GM23248 (cell line): Measurements from ENCODE around the gene CKS2. TPM values are rescaled to one million over a fixed set of nuclear protein-coding genes. Genes with fewer than 3 reads are reported as not detected.

Experiments used
- DNase-seq: peaks from one replicate; pipeline ENCODE4 v3.0.0-alpha.2; 2015
- H2AFZ ChIP-seq: fragments of 200-600 bp; sonication (generic); 2 replicates; pipeline ENCODE4 v1.6.1; 2016; ENCODE audit warnings: antibody characterized with exemption
- H3F3A ChIP-seq: fragments of 200-600 bp; sonication (generic); 2 replicates; pipeline ENCODE4 v1.6.1; 2016; ENCODE audit warnings: mild to moderate bottlenecking, antibody characterized with exemption, mixed run types; ENCODE audit not compliant: insufficient read depth
- H3K27ac ChIP-seq: fragments of 200-600 bp; sonication (generic); 2 replicates; pipeline ENCODE4 v1.5.1; 2016; ENCODE audit warnings: mild to moderate bottlenecking
- H3K27me3 ChIP-seq: fragments of 200-600 bp; sonication (generic); replicated peaks from 2 replicates; pipeline ENCODE4 v1.6.1; 2016; ENCODE audit warnings: mild to moderate bottlenecking; ENCODE audit not compliant: insufficient read depth
- H3K36me3 ChIP-seq: fragments of 200-600 bp; sonication (generic); 2 replicates; pipeline ENCODE4 v1.6.1; 2016; ENCODE audit warnings: low read depth, mild to moderate bottlenecking
- H3K4me1 ChIP-seq: fragments of 200-600 bp; sonication (generic); 2 replicates; pipeline ENCODE4 v1.6.1; 2016; ENCODE audit warnings: mild to moderate bottlenecking; ENCODE audit not compliant: insufficient read depth
- H3K4me2 ChIP-seq: fragments of 200-600 bp; sonication (generic); one replicate; pipeline ENCODE4 v1.6.1; 2016; ENCODE audit warnings: mild to moderate bottlenecking; ENCODE audit not compliant: unreplicated experiment
- H3K4me3 ChIP-seq: fragments of 200-600 bp; sonication (generic); 2 replicates; pipeline ENCODE4 v1.5.1; 2016; ENCODE audit warnings: mild to moderate bottlenecking
- H3K79me2 ChIP-seq: fragments of 200-600 bp; sonication (generic); 2 replicates; pipeline ENCODE4 v1.6.1; 2016; ENCODE audit warnings: mild to moderate bottlenecking; ENCODE audit not compliant: insufficient read depth
- H3K9ac ChIP-seq: fragments of 200-600 bp; sonication (generic); 2 replicates; pipeline ENCODE4 v1.6.1; 2016; ENCODE audit warnings: mild to moderate bottlenecking
- H3K9me2 ChIP-seq: fragments of 200-600 bp; sonication (generic); 2 replicates; pipeline ENCODE4 v1.6.1; 2016; ENCODE audit warnings: mixed run types, mild to moderate bottlenecking, moderate library complexity; ENCODE audit not compliant: insufficient read depth
- H3K9me3 ChIP-seq: fragments of 200-600 bp; sonication (generic); one replicate; pipeline ENCODE4 v1.6.1; 2017; ENCODE audit warnings: low read depth
- H4K20me1 ChIP-seq: fragments of 200-600 bp; sonication (generic); 2 replicates; pipeline ENCODE4 v1.6.0; 2016; ENCODE audit not compliant: insufficient read depth
- EZH2 ChIP-seq: fragments of 200-600 bp; sonication (generic); IDR thresholded peaks from 2 replicates; pipeline ENCODE4 v1.6.1; 2018; ENCODE audit warnings: antibody characterized with exemption, mild to moderate bottlenecking; ENCODE audit not compliant: insufficient read depth, poor library complexity, severe bottlenecking
- EZH2phosphoT487 ChIP-seq: fragments of 200-600 bp; sonication (generic); IDR thresholded peaks from 2 replicates; pipeline ENCODE4 v1.6.1; 2018; ENCODE audit warnings: antibody characterized with exemption, moderate library complexity, mild to moderate bottlenecking, low read depth; ENCODE audit not compliant: insufficient read depth
- WGBS, 2 experiments: methylation state at CpG; one replicate each; pipeline ENCODE4 v1.1.6; 2015 to 2017; ENCODE audit warnings: low lambda C conversion rate in 2 of 2, low coverage in 1 of 2; ENCODE audit errors: missing lambda C conversion rate in 2 of 2; 5-methylcytosine and 5-hydroxymethylcytosine counted together
- in situ Hi-C: fragments of 300-500 bp; cut with MboI; formaldehyde crosslinking; loops from 2 replicates; pipeline ENCODE4 v1.15.0; 2020
- polyA plus RNA-seq: library from polyadenylated mRNA; unstranded; fragments of >200 nt; fragmentation: Nextera tagmentation; extraction: Ambion mirVana; gene quantifications from 2 replicates; pipeline ENCODE4 v1.2.1, GENCODE V29; 2016
- total RNA-seq: library from RNA; depleted of rRNA; stranded (reverse); fragments of >200 nt; shearing (Covaris generic); gene quantifications from 2 replicates; pipeline ENCODE4 v1.2.3, GENCODE V29; 2014

The CKS2 gene
- total and polyA plus RNA-seq, 2 experiments from 2014 or later = 94.6 to 146 TPM

DNA sequence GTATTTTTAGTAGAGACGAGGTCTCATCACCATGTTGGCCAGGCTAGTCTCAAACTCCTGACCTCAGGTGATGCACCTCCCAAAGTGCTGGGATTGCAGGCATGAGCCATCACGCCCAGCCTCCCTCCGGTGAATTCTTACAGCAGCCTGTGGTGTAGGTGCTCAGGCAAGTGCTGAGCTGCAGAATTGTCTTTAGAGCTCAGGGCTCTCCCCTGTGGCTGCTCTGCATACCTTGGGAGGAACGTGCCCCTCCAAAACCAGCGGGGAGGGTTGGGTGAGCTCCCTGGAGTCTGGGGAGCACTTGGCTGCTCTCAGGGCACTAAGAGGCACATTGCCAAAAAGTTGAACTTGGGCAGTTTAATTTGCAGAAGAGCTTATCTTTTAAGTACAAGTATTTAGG, 36.7 kb downstream of the CKS2 start:
- no peak for DNase-seq
- Histone ChIP-seq H3K27me3 (no peaks in the 10 kb centered on the region), H3K9me2 (no peaks in the 10 kb centered on the region), H3K27ac (no peak overlapping the region), H3K9me3 (no peaks in the 10 kb centered on the region), H3K4me2 (no peak overlapping the region), H3F3A (no peaks in the 10 kb centered on the region), H3K4me3 (no peak overlapping the region), H3K9ac (no peak overlapping the region), H3K36me3 (peaks cover 51% of the 10 kb centered on the region; the same call in 1 of the 2 replicates), H3K4me1 (no peaks in the 10 kb centered on the region), H4K20me1 (no peaks in the 10 kb centered on the region), H2AFZ (no peak overlapping the region), H3K79me2 (no peaks in the 10 kb centered on the region; the same call in 1 of the 2 replicates)
- in situ Hi-C loops = no loop called here
- 98 to 100% methylated on average over 5 of the region's 5 CpGs for WGBS, 2 experiments
- TF ChIP-seq EZH2 (no peak), EZH2phosphoT487 (no peak)

DNA sequence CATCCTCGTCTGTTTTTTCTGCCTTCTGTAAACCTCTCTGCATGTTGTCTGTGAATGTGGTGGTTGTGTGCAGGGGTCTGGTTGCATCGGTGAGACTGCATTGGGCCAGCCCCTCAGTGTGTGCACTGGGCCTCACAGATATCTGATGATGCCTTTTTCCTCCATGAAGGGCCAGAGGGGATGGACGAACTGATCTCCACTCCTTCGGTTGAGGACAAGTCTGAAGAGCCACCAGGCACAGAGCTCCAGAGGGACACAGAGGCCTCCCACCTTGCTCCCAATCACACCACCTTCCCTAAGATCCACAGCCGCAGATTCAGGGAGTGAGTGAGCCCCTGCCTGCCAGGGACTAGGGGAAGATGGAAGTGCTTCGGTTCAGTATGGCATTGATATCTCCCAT, 38.6 kb downstream of the CKS2 start:
- H3K36me3 ChIP-seq = peaks cover 39% of the 10 kb centered on the region; the same call in 1 of the 2 replicates
- in situ Hi-C loops = no loop called here
- TF ChIP-seq EZH2phosphoT487 = no peak
- TF ChIP-seq EZH2 = no peak
- no peak overlapping the region for H3K4me2 ChIP-seq
- H2AFZ ChIP-seq = no peak overlapping the region
- no peaks in the 10 kb centered on the region for H3K79me2 ChIP-seq
- H3K9me2 ChIP-seq = no peaks in the 10 kb centered on the region
- no peaks in the 10 kb centered on the region for H3F3A ChIP-seq
- no peak overlapping the region for H3K4me3 ChIP-seq
- no peaks in the 10 kb centered on the region for H3K9me3 ChIP-seq
- H3K27ac ChIP-seq = no peak overlapping the region
- DNase-seq = no peak
- no peak overlapping the region for H3K9ac ChIP-seq
- no peaks in the 10 kb centered on the region for H4K20me1 ChIP-seq
- 90 to 91% methylated on average over 6 of the region's 6 CpGs for WGBS, 2 experiments
- no peaks in the 10 kb centered on the region for H3K27me3 ChIP-seq
- H3K4me1 ChIP-seq = no peaks in the 10 kb centered on the region

DNA sequence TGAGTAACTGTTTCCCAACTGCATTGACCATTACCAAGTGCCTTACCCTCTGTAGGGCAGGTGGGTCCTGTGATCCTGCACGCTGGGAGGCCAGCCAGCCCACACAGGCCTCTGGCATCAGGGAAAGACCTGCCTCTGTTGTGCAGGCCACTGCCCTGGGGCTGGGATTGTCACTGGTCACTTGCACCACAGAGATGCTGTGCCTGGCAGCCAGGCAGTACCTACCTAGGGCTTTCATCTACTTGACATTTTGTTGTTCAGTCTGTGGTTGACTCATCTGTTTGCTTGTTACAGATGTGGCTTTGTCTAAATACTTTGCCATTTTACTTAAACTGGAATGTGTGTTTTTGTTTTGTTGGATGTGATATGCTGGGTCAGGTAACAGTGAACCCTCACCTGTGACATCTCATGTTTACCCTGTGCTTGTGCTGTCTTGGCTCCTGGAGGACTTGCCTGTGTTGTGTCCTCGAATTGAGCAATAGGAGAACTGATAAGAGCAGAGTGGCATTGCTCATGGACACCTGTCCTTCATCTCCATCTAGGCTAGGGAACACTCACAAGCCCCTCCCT, 40.1 kb downstream of the CKS2 start:
- Histone ChIP-seq H3F3A (no peaks in the 10 kb centered on the region), H3K4me1 (no peaks in the 10 kb centered on the region), H3K9me2 (no peaks in the 10 kb centered on the region), H3K79me2 (no peaks in the 10 kb centered on the region), H3K9ac (no peak overlapping the region), H3K4me3 (no peak overlapping the region), H3K4me2 (no peak overlapping the region), H3K36me3 (peaks cover 38% of the 10 kb centered on the region; the same call in 1 of the 2 replicates), H4K20me1 (no peaks in the 10 kb centered on the region), H2AFZ (no peak overlapping the region), H3K27me3 (no peaks in the 10 kb centered on the region), H3K9me3 (no peaks in the 10 kb centered on the region), H3K27ac (no peak overlapping the region)
- no peak for TF ChIP-seq EZH2phosphoT487
- TF ChIP-seq EZH2 = no peak
- 77 to 89% methylated on average over 2 of the region's 2 CpGs for WGBS, 2 experiments
- no peak for DNase-seq
- in situ Hi-C loops = no loop called here

DNA sequence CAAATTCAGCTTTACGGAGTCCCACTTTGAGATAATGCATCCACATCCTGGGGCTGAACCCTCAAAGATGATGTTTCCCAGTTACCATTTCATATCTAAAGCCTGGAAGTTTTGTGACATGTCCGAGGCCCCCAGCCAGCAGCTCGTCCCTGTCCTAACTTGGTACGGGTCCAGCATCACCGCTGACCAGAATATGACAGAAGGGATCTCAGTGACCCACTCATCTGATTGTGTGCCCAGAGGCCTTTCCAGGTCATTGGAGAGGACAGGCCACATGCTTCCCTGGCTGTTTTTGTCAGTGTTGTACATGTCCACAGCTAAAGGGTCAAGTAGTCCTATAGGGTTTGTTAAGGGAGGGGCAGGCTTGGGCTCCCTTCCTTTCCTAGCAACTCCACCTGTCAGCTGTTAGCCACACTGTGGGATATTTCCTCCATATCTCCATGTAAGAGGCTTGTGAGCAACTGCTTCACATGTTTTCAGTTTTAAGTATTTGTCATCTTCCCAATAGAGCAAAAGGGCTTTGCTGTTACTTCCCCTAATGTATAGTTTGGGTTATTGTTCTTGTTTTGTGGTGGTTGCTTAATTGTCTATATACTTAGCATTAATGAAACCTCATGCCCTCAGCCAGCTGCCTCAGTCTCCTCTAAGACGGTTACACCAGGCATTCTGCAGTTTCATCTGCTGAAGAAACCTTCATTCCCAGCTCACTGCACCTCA, 40.7 kb downstream of the CKS2 start:
- Histone ChIP-seq H3K4me1 (no peaks in the 10 kb centered on the region), H2AFZ (no peak overlapping the region), H4K20me1 (no peaks in the 10 kb centered on the region), H3K9me2 (no peaks in the 10 kb centered on the region), H3K36me3 (peaks cover 32% of the 10 kb centered on the region; the same call in 1 of the 2 replicates), H3K9me3 (no peaks in the 10 kb centered on the region), H3K4me2 (no peak overlapping the region), H3F3A (no peaks in the 10 kb centered on the region), H3K27me3 (no peaks in the 10 kb centered on the region), H3K4me3 (no peak overlapping the region), H3K9ac (no peak overlapping the region), H3K27ac (no peak overlapping the region), H3K79me2 (no peaks in the 10 kb centered on the region)
- no peak for DNase-seq
- no peak for TF ChIP-seq EZH2phosphoT487
- TF ChIP-seq EZH2 = no peak
- in situ Hi-C loops = no loop called here
- WGBS, 2 experiments = 98 to 99% methylated on average over 6 of the region's 6 CpGs
